GM12878 (cell line): ENCODE measurements around the gene RALGAPA2. TPM values are rescaled to one million over a fixed set of nuclear protein-coding genes. Genes with fewer than 3 reads are reported as not detected.
A peak's percentile ranks its signal among the peaks of the same experiment; 100 is the strongest.

Experiments used
- ATAC-seq: fragments of 200-7000 bp; cut with Tn5 transposase; 3 replicates; pipeline ENCODE4 v1.9.1; 2020; ENCODE audit warnings: mild to moderate bottlenecking, moderate library complexity
- BruUV-seq: library from RNA; stranded (reverse); fragments of 400-500 nt; replicated peaks from 2 replicates; lab custom pipeline; 2021; lab: Mats Ljungman, UMichigan
- CTCF ChIA-PET: fragments of 300-600 bp; sonication (Branson Sonifier 250); formaldehyde crosslinking; extraction: SDS; loops from one replicate; lab custom pipeline; 2021; ENCODE audit warnings: inconsistent platforms; lab: Yijun Ruan, JAX
- POLR2A ChIA-PET: fragments of 350-600 bp; formaldehyde crosslinking; extraction: SDS; loops from one replicate; lab custom pipeline; 2021; ENCODE audit warnings: inconsistent platforms; lab: Charles Lee
- RAD21 ChIA-PET: fragments of 300-600 bp; sonication (Branson Sonifier 250); formaldehyde crosslinking; loops from one replicate; lab custom pipeline; 2023; ENCODE audit warnings: antibody characterized with exemption; ENCODE audit not compliant: unreplicated experiment; lab: Charles Lee
- SMC1A ChIA-PET: fragments of 300-600 bp; sonication (Branson Sonifier 250); formaldehyde crosslinking; loops from one replicate; lab custom pipeline; 2023; ENCODE audit not compliant: unreplicated experiment, uncharacterized antibody; lab: Charles Lee
- DNase-seq: peaks from one replicate; pipeline ENCODE4 v3.0.0-alpha.2; 2011; ENCODE audit warnings: low read depth, low spot score
- FAIRE-seq: peaks from 3 replicates; lab custom pipeline; 2011; peaks lifted over from hg19 to GRCh38; lab: Jason Lieb, UNC
- H2AFZ ChIP-seq: 2 replicates; pipeline ENCODE4 v1.6.0; 2011; ENCODE audit warnings: low read depth, low read length, control low read depth; ENCODE audit not compliant: control insufficient read depth
- H3K27ac ChIP-seq: 2 replicates; pipeline ENCODE4 v1.5.1; 2011; ENCODE audit warnings: control low read depth; ENCODE audit not compliant: control insufficient read depth, insufficient read depth
- H3K27me3 ChIP-seq, 2 experiments: replicated peaks in 1 of 2; 2 replicates each; pipeline versions ENCODE4 v1.6.0 to v1.6.1; 2011; ENCODE audit warnings: low read length in 1 of 2; ENCODE audit not compliant: control insufficient read depth in 2 of 2, insufficient read depth in 2 of 2
- H3K36me3 ChIP-seq, 2 experiments: 2 replicates each; pipeline ENCODE4 v1.5.1; 2011; ENCODE audit warnings: low read length in 1 of 2; ENCODE audit not compliant: control insufficient read depth in 2 of 2, insufficient read depth in 2 of 2
- H3K4me1 ChIP-seq: 2 replicates; pipeline ENCODE4 v1.6.1; 2011; ENCODE audit warnings: mild to moderate bottlenecking, low read length, moderate library complexity, mixed read lengths; ENCODE audit not compliant: control insufficient read depth, insufficient read depth
- H3K4me2 ChIP-seq: 2 replicates; pipeline ENCODE4 v1.6.0; 2011; ENCODE audit warnings: control low read depth; ENCODE audit not compliant: control insufficient read depth, insufficient read depth
- H3K4me3 ChIP-seq: fragments of 200-600 bp; sonication (generic); 2 replicates; pipeline ENCODE4 v1.5.1; 2016
- H3K79me2 ChIP-seq: 2 replicates; pipeline ENCODE4 v1.6.0; 2011; ENCODE audit warnings: low read length; ENCODE audit not compliant: control insufficient read depth, insufficient read depth
- H3K9ac ChIP-seq: 2 replicates; pipeline ENCODE4 v1.8.0; 2011; ENCODE audit warnings: low read length, control low read depth, mixed read lengths; ENCODE audit not compliant: control insufficient read depth, insufficient read depth
- H3K9me3 ChIP-seq: replicated peaks from 3 replicates; pipeline ENCODE4 v1.5.1; 2011; ENCODE audit warnings: mild to moderate bottlenecking, low read length; ENCODE audit not compliant: control insufficient read depth, insufficient read depth
- H4K20me1 ChIP-seq: 2 replicates; pipeline ENCODE4 v1.6.0; 2011; ENCODE audit not compliant: control insufficient read depth, insufficient read depth
- ATF2 ChIP-seq: IDR thresholded peaks from 2 replicates; pipeline ENCODE4 v1.6.1; 2012; ENCODE audit warnings: low read length, inconsistent platforms
- CREB1 ChIP-seq: IDR thresholded peaks from 2 replicates; pipeline ENCODE4 v1.6.1; 2012; ENCODE audit warnings: low read depth, mild to moderate bottlenecking, inconsistent platforms
- GABPA ChIP-seq: IDR thresholded peaks from 2 replicates; pipeline ENCODE4 v1.6.1; 2014; ENCODE audit warnings: antibody characterized with exemption, low read depth, mild to moderate bottlenecking, inconsistent platforms
- IRF4 ChIP-seq: IDR thresholded peaks from 2 replicates; pipeline ENCODE4 v1.6.1; 2011; ENCODE audit warnings: low read depth, low read length
- JUNB ChIP-seq: IDR thresholded peaks from 2 replicates; pipeline ENCODE4 v1.6.1; 2016; ENCODE audit warnings: antibody characterized with exemption, mild to moderate bottlenecking
- MEF2A ChIP-seq: IDR thresholded peaks from 2 replicates; pipeline ENCODE4 v1.6.1; 2011; ENCODE audit warnings: low read depth, mild to moderate bottlenecking, low read length, moderate library complexity; ENCODE audit not compliant: insufficient read depth
- POU2F2 ChIP-seq: IDR thresholded peaks from 3 replicates; pipeline ENCODE4 v1.6.1; 2011; ENCODE audit warnings: low read depth, mild to moderate bottlenecking, low read length, borderline replicate concordance
- PRDM15 ChIP-seq: fragments of 450-650 bp; formaldehyde crosslinking; IDR thresholded peaks from 2 replicates; pipeline ENCODE4 v1.4.0; 2020; ENCODE audit warnings: mild to moderate bottlenecking, moderate library complexity
- SKIL ChIP-seq: fragments of 450-650 bp; IDR thresholded peaks from 2 replicates; pipeline ENCODE4 v1.6.1; 2017; ENCODE audit warnings: mild to moderate bottlenecking, low read depth, inconsistent platforms; ENCODE audit not compliant: poor library complexity, severe bottlenecking
- TAF1 ChIP-seq: IDR thresholded peaks from 2 replicates; pipeline ENCODE4 v1.6.1; 2011; ENCODE audit warnings: mild to moderate bottlenecking, low read depth, low read length, borderline replicate concordance
- TCF7 ChIP-seq: IDR thresholded peaks from 2 replicates; pipeline ENCODE4 v1.6.1; 2014; ENCODE audit warnings: antibody characterized with exemption, borderline replicate concordance
- ZBTB11 ChIP-seq: fragments of 450-650 bp; formaldehyde crosslinking; IDR thresholded peaks from 2 replicates; pipeline ENCODE4 v1.5.0; 2022; ENCODE audit warnings: mild to moderate bottlenecking, missing genetic modification characterization
- WGBS: methylation state at CpG from one replicate; pipeline ENCODE4 v1.1.6; 2016; ENCODE audit warnings: low lambda C conversion rate; ENCODE audit not compliant: insufficient replicate concordance, insufficient coverage; ENCODE audit errors: missing lambda C conversion rate; 5-methylcytosine and 5-hydroxymethylcytosine counted together
- in situ Hi-C: fragments of 300-500 bp; cut with MboI; formaldehyde crosslinking; loops from 9 replicates; pipeline ENCODE4 v1.14.3; 2018; ENCODE audit warnings: mixed read lengths
- intact Hi-C: fragments of 100-400 bp; cut with micrococcal nuclease; formaldehyde crosslinking; loops from one replicate; pipeline ENCODE4 v1.14.2; 2022; ENCODE audit not compliant: unreplicated experiment
- polyA plus RNA-seq, 11 experiments: library from polyadenylated mRNA; depleted of rRNA in 4 of 11; unstranded in 6 of 11; stranded (reverse) in 5 of 11; fragments of >200 nt; fragmentation: Nextera tagmentation in 4 of 11; fragmentation: Illumina TruSeq in 1 of 11; extraction: Ambion mirVana in 4 of 11; extraction: Trizol in 1 of 11; gene quantifications; 1 replicate in 1 of 11; 2 replicates in 10 of 11; pipeline versions ENCODE4 v1.2.1 to v1.2.3, GENCODE V29; 2011 to 2016; ENCODE audit warnings: inconsistent platforms in 2 of 11, missing spikeins in 2 of 11, low read depth in 1 of 11
- total RNA-seq, 4 experiments: library from RNA; depleted of rRNA in 3 of 4; stranded (reverse); fragments of >200 nt in 3 of 4; fragmentation: Illumina TruSeq in 1 of 4; extraction: Trizol in 1 of 4; gene quantifications; 2 replicates each; pipeline versions ENCODE4 v1.2.1 to v1.2.3, GENCODE V29; 2013 to 2021

The RALGAPA2 gene
- total and polyA plus RNA-seq, 10 of the 15 experiments (the other 5 are each of a cell fraction or from before 2014, with no cell fraction given), result 2.9 to 29.4 (median 19.6) TPM

- TF ChIP-seq PRDM15, result no peak
- no peak for TF ChIP-seq POU2F2
Observed at GRCh38 chr20:20732641-20733040, 20.2 kb upstream of the RALGAPA2 start (continued).

DNA sequence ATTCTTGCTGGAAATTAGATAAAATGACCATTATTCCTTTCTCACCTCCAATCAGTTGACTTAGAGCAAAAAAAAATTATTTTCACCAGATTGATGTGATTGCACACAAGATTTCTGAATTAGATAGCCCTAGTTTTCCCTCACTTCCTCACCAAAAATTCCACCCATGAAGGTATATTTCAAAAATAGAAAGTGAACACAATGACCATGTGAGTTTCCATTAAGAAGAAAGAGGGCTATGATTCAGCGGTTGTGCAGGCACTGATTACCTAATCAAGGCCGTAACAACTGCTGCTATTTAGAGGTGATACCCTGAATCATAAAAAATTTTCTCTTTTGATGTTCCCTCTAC, 19.5 kb upstream of the RALGAPA2 start:
- POLR2A ChIA-PET, result no interaction called here
- SMC1A ChIA-PET, result interaction anchor here (0.9 to 1.0 kb wide), 2 partner anchors 19 to 38 kb away, joined by 3 to 5 read pairs; partner anchors contain the start of gene RALGAPA2
- no peaks in the 10 kb centered on the region for H3K79me2 ChIP-seq
- CTCF ChIA-PET, result no interaction called here
- no peaks in the 10 kb centered on the region for H3K36me3 ChIP-seq
- H3K27me3 ChIP-seq, result no peaks in the 10 kb centered on the region
- 23% methylated on average over 2 of the region's 2 CpGs for WGBS
- H3K4me1 ChIP-seq, result peaks cover 18% of the 10 kb centered on the region
- in situ Hi-C loops (no loop called here), intact Hi-C loops (loop anchor here (5.0 kb wide), 1 partner anchor 90 kb away; no protein-coding TSS in a partner anchor)
- no peak overlapping the region; the same call in 1 of the 2 replicates for H2AFZ ChIP-seq
- no peak overlapping the region for H3K27ac ChIP-seq
- ATAC-seq, result peak; percentile 59
- no TSS peak for BruUV-seq
- RAD21 ChIA-PET, result interaction anchor here (1.0 kb wide), 1 partner anchor 21 kb away, joined by 4 read pairs; no protein-coding TSS in a partner anchor
- H3K4me3 ChIP-seq, result no peak overlapping the region
- H3K9me3 ChIP-seq, result no peaks in the 10 kb centered on the region
- H3K4me2 ChIP-seq, result no peak overlapping the region
- H3K9ac ChIP-seq, result no peak overlapping the region
- no peak for DNase-seq
- no peak for FAIRE-seq
- no peaks in the 10 kb centered on the region for H4K20me1 ChIP-seq
- TF ChIP-seq MEF2A (0 out of 2 replicates have a peak, but pooled peaks have one; percentile 61), IRF4 (no peak), JUNB (peak; percentile 65), TCF7 (peak; percentile 27; the same call in 1 of the 2 replicates), ATF2 (peak; percentile 23; the same call in 1 of the 2 replicates), TAF1 (no peak), CREB1 (peak; percentile 26; the same call in 1 of the 2 replicates), GABPA (no peak), ZBTB11 (CRISPR knock-in tag) (no peak), SKIL (no peak)
